ENCODE results near the gene RFLNA.

- TF ChIP-seq, protein P1, sequence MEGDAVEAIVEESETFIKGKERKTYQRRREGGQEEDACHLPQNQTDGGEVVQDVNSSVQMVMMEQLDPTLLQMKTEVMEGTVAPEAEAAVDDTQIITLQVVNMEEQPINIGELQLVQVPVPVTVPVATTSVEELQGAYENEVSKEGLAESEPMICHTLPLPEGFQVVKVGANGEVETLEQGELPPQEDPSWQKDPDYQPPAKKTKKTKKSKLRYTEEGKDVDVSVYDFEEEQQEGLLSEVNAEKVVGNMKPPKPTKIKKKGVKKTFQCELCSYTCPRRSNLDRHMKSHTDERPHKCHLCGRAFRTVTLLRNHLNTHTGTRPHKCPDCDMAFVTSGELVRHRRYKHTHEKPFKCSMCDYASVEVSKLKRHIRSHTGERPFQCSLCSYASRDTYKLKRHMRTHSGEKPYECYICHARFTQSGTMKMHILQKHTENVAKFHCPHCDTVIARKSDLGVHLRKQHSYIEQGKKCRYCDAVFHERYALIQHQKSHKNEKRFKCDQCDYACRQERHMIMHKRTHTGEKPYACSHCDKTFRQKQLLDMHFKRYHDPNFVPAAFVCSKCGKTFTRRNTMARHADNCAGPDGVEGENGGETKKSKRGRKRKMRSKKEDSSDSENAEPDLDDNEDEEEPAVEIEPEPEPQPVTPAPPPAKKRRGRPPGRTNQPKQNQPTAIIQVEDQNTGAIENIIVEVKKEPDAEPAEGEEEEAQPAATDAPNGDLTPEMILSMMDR (IDR thresholded peaks at IDR 0.05) = no peak
- no peak for TF ChIP-seq EP300 (IDR thresholded peaks at IDR 0.05)
Observed at GRCh38 chr12:124284368-124284767, 10.5 kb upstream of the RFLNA start.
